Keratinocyte (primary cell): ENCODE results near the gene MS4A6E.

Source experiments
- EZH2 ChIP-seq: IDR thresholded peaks from one replicate; pipeline ENCODE4 v1.6.1; 2012; ENCODE audit warnings: inconsistent platforms, mild to moderate bottlenecking, low read length, moderate library complexity
- TF ChIP-seq, protein P1 (sequence below), 3 experiments: IDR thresholded peaks in 1 of 3; conservative IDR thresholded peaks in 1 of 3; optimal IDR thresholded peaks in 1 of 3; 2 replicates in 2 of 3; 3 replicates in 1 of 3; pipeline versions ENCODE3 to v1.5.1; 2011; ENCODE audit warnings: low read length in 3 of 3, mild to moderate bottlenecking in 3 of 3, moderate library complexity in 2 of 3, control low read depth in 1 of 3, inconsistent platforms in 1 of 3; ENCODE audit not compliant: insufficient read depth in 2 of 3; ENCODE audit errors: extremely low read depth in 1 of 3

DNA sequence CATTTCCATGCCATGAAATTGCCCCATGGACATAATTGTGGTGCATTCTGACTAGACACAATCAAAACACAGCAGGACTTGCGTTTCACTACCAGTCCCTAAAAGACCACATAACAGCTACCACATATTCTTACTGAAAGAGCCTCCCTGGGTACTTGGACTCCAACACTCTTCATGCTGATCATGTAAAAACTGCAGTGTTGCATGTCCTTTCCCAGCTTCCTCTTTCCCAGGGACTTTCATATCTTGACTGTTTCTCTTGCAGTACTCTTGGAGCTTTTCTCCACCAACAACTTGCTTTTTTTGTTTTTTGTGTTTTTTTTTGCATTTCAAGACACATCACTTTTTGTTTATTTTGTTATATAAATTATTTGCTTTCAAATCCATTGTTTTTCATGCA is 22.9 kb downstream of the MS4A6E start:
- TF ChIP-seq, protein P1, sequence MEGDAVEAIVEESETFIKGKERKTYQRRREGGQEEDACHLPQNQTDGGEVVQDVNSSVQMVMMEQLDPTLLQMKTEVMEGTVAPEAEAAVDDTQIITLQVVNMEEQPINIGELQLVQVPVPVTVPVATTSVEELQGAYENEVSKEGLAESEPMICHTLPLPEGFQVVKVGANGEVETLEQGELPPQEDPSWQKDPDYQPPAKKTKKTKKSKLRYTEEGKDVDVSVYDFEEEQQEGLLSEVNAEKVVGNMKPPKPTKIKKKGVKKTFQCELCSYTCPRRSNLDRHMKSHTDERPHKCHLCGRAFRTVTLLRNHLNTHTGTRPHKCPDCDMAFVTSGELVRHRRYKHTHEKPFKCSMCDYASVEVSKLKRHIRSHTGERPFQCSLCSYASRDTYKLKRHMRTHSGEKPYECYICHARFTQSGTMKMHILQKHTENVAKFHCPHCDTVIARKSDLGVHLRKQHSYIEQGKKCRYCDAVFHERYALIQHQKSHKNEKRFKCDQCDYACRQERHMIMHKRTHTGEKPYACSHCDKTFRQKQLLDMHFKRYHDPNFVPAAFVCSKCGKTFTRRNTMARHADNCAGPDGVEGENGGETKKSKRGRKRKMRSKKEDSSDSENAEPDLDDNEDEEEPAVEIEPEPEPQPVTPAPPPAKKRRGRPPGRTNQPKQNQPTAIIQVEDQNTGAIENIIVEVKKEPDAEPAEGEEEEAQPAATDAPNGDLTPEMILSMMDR (optimal IDR thresholded peaks at IDR 0.05 in 1 of 3, IDR thresholded peaks at IDR 0.05 in 1 of 3, conservative IDR thresholded peaks at IDR 0.05 in 1 of 3; ENCODE audit: extremely low read depth in 1 of 3, insufficient read depth in 2 of 3, low read length in 3 of 3) = no peak
- no peak for TF ChIP-seq EZH2
